ENCODE measurements around the gene CAMSAP1. TPM values are rescaled to one million over a fixed set of nuclear protein-coding genes. Genes with fewer than 3 reads are reported as not detected.

Gene CAMSAP1
- total and polyA plus RNA-seq, 10 of the 15 experiments (the other 5 are each of a cell fraction or from before 2014, with no cell fraction given), result 1.4 to 24.7 (median 8.0) TPM

DNA sequence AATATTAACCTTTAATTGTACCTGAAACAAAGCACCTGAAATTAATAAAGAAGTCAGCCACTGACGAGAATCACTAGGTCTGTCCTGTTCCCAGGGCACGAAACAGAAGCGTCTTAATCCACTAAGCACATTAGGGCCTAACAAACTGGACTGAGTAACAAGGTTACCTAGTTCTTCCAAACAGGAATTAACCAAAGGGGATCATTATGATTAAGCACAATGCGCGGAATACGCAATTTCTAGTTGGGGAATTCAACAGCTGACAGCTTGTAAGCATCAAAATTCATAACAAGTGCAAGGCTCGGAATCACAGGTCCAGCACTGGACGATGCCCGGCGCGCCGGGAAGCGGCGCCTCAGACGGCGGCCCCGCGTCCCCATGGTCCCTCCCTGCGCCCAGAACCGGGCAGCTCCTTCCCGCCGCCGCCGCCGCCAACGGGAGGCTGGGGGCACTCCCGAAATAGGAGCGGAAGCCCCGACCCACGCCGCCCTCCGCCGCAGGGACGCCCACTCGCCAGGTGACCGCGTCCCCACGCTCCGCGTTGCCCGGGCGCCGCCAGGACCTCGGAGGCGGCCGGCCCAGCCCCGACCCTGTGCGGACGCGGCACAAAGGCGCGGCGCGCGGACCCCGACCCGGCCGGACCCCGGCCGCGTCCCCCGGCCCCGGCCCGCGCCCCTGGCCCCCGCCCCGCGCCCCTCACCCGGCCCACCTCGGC lies 898 bp downstream of the CAMSAP1 start:
- no peak for DNase-seq (ENCODE audit: low read depth, low spot score)
- Histone ChIP-seq H4K20me1 (ENCODE audit: control insufficient read depth, insufficient read depth) (no peaks in the 10 kb centered on the region), H2AFZ (ENCODE audit: control insufficient read depth, low read depth, low read length) (peak overlapping the region; percentile 33)
- no peak for TF ChIP-seq ZNF274 (IDR thresholded peaks at IDR 0.05; ENCODE audit: insufficient read depth, insufficient read length)
- TF ChIP-seq LARP7 (IDR thresholded peaks at IDR 0.05), result no peak
- no peak for TF ChIP-seq EED (IDR thresholded peaks at IDR 0.05; ENCODE audit: low read depth)
- no peak for TF ChIP-seq FOXK2 (IDR thresholded peaks at IDR 0.05)
- TF ChIP-seq, protein P1, sequence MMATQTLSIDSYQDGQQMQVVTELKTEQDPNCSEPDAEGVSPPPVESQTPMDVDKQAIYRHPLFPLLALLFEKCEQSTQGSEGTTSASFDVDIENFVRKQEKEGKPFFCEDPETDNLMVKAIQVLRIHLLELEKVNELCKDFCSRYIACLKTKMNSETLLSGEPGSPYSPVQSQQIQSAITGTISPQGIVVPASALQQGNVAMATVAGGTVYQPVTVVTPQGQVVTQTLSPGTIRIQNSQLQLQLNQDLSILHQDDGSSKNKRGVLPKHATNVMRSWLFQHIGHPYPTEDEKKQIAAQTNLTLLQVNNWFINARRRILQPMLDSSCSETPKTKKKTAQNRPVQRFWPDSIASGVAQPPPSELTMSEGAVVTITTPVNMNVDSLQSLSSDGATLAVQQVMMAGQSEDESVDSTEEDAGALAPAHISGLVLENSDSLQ (IDR thresholded peaks at IDR 0.05), result peak; percentile 19; the same call in 1 of the 2 replicates
- TF ChIP-seq, protein P2, sequence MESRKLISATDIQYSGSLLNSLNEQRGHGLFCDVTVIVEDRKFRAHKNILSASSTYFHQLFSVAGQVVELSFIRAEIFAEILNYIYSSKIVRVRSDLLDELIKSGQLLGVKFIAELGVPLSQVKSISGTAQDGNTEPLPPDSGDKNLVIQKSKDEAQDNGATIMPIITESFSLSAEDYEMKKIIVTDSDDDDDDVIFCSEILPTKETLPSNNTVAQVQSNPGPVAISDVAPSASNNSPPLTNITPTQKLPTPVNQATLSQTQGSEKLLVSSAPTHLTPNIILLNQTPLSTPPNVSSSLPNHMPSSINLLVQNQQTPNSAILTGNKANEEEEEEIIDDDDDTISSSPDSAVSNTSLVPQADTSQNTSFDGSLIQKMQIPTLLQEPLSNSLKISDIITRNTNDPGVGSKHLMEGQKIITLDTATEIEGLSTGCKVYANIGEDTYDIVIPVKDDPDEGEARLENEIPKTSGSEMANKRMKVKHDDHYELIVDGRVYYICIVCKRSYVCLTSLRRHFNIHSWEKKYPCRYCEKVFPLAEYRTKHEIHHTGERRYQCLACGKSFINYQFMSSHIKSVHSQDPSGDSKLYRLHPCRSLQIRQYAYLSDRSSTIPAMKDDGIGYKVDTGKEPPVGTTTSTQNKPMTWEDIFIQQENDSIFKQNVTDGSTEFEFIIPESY (IDR thresholded peaks at IDR 0.05), result no peak
- no peak for TF ChIP-seq PML (IDR thresholded peaks at IDR 0.05; ENCODE audit: low read length)
- no peak for TF ChIP-seq FOS (IDR thresholded peaks at IDR 0.05; ENCODE audit: borderline replicate concordance, extremely low read depth, insufficient read length)
- TF ChIP-seq ESRRA (IDR thresholded peaks at IDR 0.05; ENCODE audit: low read length), result no peak
- TF ChIP-seq, protein P3, sequence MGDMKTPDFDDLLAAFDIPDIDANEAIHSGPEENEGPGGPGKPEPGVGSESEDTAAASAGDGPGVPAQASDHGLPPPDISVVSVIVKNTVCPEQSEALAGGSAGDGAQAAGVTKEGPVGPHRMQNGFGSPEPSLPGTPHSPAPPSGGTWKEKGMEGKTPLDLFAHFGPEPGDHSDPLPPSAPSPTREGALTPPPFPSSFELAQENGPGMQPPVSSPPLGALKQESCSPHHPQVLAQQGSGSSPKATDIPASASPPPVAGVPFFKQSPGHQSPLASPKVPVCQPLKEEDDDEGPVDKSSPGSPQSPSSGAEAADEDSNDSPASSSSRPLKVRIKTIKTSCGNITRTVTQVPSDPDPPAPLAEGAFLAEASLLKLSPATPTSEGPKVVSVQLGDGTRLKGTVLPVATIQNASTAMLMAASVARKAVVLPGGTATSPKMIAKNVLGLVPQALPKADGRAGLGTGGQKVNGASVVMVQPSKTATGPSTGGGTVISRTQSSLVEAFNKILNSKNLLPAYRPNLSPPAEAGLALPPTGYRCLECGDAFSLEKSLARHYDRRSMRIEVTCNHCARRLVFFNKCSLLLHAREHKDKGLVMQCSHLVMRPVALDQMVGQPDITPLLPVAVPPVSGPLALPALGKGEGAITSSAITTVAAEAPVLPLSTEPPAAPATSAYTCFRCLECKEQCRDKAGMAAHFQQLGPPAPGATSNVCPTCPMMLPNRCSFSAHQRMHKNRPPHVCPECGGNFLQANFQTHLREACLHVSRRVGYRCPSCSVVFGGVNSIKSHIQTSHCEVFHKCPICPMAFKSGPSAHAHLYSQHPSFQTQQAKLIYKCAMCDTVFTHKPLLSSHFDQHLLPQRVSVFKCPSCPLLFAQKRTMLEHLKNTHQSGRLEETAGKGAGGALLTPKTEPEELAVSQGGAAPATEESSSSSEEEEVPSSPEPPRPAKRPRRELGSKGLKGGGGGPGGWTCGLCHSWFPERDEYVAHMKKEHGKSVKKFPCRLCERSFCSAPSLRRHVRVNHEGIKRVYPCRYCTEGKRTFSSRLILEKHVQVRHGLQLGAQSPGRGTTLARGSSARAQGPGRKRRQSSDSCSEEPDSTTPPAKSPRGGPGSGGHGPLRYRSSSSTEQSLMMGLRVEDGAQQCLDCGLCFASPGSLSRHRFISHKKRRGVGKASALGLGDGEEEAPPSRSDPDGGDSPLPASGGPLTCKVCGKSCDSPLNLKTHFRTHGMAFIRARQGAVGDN (IDR thresholded peaks at IDR 0.05), result no peak
- TF ChIP-seq CHD4 (IDR thresholded peaks at IDR 0.05), result no peak
- TF ChIP-seq, protein P4, sequence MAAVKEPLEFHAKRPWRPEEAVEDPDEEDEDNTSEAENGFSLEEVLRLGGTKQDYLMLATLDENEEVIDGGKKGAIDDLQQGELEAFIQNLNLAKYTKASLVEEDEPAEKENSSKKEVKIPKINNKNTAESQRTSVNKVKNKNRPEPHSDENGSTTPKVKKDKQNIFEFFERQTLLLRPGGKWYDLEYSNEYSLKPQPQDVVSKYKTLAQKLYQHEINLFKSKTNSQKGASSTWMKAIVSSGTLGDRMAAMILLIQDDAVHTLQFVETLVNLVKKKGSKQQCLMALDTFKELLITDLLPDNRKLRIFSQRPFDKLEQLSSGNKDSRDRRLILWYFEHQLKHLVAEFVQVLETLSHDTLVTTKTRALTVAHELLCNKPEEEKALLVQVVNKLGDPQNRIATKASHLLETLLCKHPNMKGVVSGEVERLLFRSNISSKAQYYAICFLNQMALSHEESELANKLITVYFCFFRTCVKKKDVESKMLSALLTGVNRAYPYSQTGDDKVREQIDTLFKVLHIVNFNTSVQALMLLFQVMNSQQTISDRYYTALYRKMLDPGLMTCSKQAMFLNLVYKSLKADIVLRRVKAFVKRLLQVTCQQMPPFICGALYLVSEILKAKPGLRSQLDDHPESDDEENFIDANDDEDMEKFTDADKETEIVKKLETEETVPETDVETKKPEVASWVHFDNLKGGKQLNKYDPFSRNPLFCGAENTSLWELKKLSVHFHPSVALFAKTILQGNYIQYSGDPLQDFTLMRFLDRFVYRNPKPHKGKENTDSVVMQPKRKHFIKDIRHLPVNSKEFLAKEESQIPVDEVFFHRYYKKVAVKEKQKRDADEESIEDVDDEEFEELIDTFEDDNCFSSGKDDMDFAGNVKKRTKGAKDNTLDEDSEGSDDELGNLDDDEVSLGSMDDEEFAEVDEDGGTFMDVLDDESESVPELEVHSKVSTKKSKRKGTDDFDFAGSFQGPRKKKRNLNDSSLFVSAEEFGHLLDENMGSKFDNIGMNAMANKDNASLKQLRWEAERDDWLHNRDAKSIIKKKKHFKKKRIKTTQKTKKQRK (IDR thresholded peaks at IDR 0.05; ENCODE audit: low read depth, low read length), result no peak
- no peak for TF ChIP-seq NFYB (IDR thresholded peaks at IDR 0.05; ENCODE audit: insufficient read depth, low read depth, low read length)
- TF ChIP-seq SMAD5 (IDR thresholded peaks at IDR 0.05; ENCODE audit: low read depth), result no peak

More for the DNA sequence above, 898 bp downstream of the CAMSAP1 start:
- Histone ChIP-seq H3K27me3 (replicated peaks in 1 of 2; ENCODE audit: control insufficient read depth in 2 of 2, insufficient read depth in 2 of 2, low read length in 1 of 2) (no peaks in the 10 kb centered on the region), H3K79me2 (ENCODE audit: control insufficient read depth, insufficient read depth, low read length) (peaks cover 62% of the 10 kb centered on the region), H3K9ac (ENCODE audit: control insufficient read depth, insufficient read depth, low read length) (peak overlapping the region; percentile 70), H3K4me2 (ENCODE audit: control insufficient read depth, insufficient read depth) (peak overlapping the region; percentile 99), H3K9me3 (replicated peaks; ENCODE audit: control insufficient read depth, insufficient read depth, low read length) (no peaks in the 10 kb centered on the region; the same call in 2 of the 3 replicates), H3K27ac (ENCODE audit: control insufficient read depth, insufficient read depth) (0 out of 2 replicates have a peak overlapping the region, but pooled peaks have one; percentile 12), H3K4me1 (ENCODE audit: control insufficient read depth, insufficient read depth, low read length) (peaks cover 27% of the 10 kb centered on the region), H3K36me3 (ENCODE audit: control insufficient read depth in 2 of 2, insufficient read depth in 2 of 2, low read length in 1 of 2) (no peaks in the 10 kb centered on the region; a peak in 1 of 4 replicates), H3K4me3 (peak overlapping the region; percentile 62)
- no peak for ATAC-seq
- intact Hi-C loops (cut with micrococcal nuclease; ENCODE audit: unreplicated experiment) (loop anchor here (5.0 kb wide), 2 partner anchors 44 to 56 kb away; partner anchors contain the start of gene UBAC1), in situ Hi-C loops (cut with MboI) (no loop called here)
- CTCF ChIA-PET, result interaction anchor here (0.6 kb wide), 1 partner anchor 165 kb away, joined by 3 read pairs; no protein-coding TSS in a partner anchor
- RAD21 ChIA-PET (ENCODE audit: unreplicated experiment), result no interaction called here
- POLR2A ChIA-PET, result interaction anchor here (0.6 kb wide), 1 partner anchor 193 kb away, joined by 4 read pairs; no protein-coding TSS in a partner anchor
- BruUV-seq (replicated peaks), result no TSS peak
- whole genome bisulfite sequencing (ENCODE audit: insufficient coverage, insufficient replicate concordance, low lambda C conversion rate, missing lambda C conversion rate), result under 1% methylated on average over 52 of the region's 70 CpGs
- FAIRE-seq, result no peak
- SMC1A ChIA-PET (ENCODE audit: uncharacterized antibody, unreplicated experiment), result no interaction called here
